Activated T-helper 1 cell treated with anti-CD3 and anti-CD28 coated beads, Interleukin-2, amount 50 U/mL, for 16 hours (primary cell): ENCODE results near the gene LGALS1.

ENCODE experiments used
- DNase-seq, 2 donors: peaks; one replicate each; pipeline ENCODE4 v3.0.0-alpha.2; 2020; ENCODE audit warnings: low read depth in 1 of 2, low spot score in 1 of 2

The LGALS1 gene

DNA sequence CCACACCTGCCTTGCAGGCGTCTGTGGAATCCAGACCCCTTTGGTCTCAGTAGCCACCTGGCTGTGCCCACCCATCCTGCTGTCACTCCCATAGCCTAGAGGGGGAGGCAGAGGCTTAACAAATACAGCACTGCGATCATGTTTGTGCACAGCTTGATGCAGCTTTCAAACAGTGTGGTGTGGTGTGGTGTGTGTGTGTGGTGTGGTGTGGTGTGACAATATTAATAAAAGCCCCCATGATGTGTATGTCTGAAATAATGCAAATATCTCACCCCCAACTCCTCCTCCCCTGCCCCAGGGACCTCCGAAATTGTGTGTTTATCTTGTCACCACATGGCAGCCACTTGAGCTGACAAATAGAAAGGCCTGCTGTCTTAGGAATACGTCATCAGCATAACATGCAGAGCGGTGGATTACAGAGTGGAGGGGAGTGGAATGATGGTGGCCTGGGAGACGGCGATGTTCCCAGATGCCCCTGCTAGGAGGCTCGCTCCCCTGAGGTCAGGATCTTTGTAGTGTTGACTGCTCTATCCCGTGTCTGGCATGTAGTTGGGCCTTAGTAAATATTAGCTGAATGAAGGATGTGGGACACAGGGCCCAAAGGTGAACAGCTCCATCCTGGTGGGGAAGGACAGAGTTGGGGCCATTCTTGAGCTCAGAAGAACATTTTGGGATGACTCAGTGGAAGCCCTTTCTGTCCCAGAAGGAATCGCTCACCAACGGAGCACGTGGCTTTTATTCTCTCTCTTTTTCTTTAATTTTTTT, 14.1 kb upstream of the LGALS1 start:
- DNase-seq: no peak

DNA sequence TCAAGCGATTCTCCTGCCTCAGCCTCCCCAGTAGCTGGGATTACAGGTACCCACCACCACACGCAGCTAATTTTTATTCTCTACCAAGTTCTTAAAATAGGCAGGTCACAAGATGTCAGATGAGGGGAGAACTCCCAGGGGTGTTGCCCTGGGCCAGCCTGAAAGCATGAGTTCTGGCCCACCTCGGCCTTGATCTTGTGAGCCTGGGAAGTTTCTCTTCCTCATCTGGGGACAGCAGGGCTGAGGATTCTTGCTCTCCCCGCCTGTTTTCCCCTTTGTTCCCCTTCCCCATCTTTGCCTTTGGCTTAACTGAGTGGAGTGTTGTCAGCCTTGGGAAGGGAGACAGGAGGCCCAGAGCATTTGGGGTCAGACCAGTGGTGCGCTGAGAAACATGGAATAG, 13.4 kb upstream of the LGALS1 start:
- DNase-seq: no peak

DNA sequence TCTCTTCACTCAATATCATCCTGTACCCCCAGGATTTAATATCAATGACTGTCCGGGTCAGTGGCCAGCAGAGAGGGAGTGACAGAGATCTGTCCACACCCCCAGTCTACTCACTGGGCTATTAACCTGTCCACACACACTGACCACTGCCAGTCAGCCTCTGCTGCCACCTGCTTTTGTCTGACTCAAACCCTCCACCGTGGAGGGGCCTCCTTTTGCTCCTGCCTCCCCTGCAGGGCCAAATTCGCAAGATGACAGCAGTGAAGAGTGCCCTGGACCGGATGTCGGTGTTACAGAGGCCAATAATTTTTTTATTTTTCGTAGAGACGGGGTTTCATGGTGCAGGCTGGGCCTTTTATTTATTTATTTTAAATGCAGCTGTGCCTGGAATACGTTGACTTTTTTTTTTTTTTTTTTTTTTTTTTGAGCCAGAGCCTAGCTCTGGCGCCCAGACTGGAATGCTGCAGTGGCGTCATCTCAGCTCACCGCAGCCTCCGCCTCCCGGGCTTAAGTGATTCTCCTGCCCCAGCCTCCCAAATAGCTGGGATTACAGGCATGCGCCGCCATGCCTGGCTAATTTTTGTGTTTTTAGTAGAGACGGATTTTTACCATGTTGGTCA, 11.8 kb upstream of the LGALS1 start:
- DNase-seq: no peak

DNA sequence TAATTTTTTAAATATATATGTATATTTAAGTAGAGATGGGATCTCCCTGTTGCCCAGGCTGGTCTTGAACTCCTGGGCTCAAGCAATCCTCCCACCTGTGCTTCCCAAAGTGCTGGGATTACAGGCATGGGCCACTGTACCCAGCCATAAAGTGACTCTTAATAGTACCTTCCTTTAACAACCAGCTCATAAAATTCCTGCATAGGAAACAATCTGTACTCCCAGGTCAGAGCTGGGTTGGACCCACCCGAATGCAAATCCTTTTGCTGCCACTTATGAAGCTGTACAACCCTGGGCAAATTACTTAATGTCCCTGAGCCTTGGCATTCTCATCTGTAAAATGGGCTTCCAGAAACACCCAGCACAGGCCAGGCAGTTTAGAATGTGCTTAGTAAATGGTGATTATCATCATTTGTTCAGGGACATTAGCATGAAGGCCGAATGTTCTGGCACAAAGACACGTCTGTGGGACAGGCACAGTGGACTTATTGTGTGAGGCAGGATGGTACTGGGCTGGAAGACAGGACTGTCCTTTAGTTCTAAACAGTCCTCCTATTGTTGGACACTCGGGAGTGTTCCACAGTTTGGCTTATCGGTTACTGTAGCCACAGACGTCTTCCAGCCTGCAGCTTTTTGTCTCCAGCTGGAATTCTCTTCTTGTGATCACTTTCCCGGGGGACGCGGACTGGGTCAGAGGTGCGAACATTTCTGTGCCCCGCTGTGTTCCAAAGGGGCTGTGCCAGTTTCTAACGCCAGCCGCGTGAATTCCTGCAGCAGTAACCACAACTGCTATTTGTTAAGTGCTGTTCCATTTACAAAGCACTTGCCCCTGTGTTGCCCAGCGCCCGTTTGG, 11.0 kb upstream of the LGALS1 start:
- no peak for DNase-seq

DNA sequence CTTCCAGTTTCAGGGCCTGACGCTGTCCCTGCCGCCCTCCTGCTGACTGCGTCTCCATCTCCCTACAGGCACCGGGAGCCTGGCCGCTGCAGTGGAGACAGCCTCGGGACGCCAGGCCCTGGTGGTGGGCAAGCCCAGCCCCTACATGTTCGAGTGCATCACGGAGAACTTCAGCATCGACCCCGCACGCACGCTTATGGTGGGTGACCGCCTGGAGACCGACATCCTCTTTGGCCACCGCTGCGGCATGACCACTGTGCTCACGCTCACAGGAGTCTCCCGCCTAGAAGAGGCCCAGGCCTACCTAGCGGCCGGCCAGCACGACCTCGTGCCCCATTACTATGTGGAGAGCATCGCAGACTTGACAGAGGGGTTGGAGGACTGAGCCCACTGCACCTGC, 9.9 kb upstream of the LGALS1 start:
- no peak for DNase-seq

DNA sequence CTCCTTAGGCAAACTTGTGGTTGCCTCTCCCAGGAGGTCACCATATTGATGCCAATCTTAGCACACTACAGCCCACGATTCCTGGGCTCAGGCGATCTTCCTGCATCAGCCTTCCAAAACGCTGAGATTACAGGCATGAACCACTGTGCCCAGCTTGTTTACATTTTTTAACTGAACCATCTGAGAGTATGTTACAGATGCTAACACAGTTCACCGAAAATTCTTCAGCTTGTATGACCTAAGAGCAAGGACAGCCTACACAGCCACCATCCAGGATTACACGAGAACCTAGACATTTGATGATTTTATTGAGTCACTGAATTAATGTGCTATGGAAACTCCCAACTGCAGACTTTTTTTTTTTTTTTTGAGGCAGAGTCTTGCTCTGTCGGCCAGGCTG, 5.8 kb upstream of the LGALS1 start:
- DNase-seq: no peak

DNA sequence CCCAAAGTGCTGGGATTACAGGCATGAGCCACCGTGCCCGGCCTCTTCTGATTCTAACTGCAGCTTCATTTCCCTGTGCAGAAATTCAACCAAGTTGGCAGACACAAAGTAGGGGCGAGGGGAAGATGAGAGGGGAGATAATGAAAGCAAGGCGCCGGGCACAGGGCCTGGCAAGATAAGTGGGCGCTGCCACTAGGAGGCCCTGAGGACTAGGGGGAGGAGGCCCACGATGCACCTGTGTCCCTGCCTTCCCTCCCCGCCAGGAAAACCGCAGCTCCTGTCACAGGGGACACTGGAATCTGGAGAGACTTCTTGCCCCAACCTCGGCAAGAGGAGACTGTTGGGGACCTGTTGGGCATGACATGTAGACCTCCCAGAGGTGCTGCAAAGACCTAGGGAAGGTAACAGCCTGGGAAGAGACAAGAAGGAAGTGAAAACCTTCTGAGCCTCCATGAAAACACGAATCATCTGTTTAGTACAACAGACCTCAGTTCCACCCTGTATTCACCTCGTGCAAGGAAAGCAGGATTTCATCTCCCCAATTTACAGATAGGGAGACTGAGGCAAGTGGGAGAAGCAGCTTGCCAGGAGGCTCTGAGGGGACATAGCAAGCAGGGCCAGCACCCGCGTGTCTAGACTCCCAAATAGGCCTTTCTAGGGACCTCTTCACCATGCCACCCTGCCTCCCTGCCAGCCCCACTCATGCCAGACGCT, 3.1 kb upstream of the LGALS1 start:
- DNase-seq: no peak

DNA sequence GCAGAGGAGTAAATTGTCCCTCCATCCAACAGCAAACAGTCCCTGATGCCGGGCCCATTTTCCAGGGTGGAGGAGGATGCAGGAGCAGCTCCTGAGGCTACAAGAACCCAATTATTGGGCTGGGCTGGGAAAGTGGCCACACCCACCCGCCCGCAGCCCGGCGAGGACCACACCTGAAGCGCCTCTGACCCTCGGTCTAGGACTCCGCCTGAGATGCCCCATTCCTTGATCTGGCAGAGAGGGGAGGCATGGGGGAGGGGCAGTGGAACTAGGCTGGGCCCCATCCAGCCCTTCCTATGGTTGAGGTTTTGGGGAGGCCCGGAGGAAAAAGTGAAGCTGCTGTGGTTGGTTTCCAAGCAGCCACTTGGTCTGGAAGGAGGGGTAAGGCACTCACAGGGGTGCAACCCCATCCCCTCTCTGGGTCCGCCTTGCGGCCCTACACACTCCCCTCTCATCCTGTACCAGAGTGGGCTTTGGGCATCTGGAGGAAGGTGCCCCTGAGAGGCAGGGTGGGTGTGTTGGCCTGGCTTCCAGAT, 2.4 kb upstream of the LGALS1 start:
- DNase-seq: no peak

DNA sequence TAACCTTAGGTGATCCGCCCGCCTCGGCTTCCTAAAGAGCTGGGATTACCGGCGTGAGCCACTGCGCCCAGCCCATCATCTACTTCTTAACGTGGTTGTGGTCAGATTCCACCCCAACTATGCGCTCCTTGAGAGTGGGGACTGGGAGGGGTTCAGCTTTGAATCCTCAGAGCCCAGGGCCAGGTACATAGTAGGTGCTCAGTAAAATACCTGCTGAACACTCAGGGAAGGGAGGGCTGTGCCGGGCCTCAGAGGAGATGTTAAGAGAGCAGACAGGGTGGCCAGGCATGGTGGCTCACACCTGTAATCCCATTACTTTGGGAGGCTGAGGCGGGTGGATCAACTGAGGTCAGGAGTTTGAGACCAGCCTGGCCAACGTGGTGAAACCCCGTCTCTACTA, 1.2 kb upstream of the LGALS1 start:
- no peak for DNase-seq

DNA sequence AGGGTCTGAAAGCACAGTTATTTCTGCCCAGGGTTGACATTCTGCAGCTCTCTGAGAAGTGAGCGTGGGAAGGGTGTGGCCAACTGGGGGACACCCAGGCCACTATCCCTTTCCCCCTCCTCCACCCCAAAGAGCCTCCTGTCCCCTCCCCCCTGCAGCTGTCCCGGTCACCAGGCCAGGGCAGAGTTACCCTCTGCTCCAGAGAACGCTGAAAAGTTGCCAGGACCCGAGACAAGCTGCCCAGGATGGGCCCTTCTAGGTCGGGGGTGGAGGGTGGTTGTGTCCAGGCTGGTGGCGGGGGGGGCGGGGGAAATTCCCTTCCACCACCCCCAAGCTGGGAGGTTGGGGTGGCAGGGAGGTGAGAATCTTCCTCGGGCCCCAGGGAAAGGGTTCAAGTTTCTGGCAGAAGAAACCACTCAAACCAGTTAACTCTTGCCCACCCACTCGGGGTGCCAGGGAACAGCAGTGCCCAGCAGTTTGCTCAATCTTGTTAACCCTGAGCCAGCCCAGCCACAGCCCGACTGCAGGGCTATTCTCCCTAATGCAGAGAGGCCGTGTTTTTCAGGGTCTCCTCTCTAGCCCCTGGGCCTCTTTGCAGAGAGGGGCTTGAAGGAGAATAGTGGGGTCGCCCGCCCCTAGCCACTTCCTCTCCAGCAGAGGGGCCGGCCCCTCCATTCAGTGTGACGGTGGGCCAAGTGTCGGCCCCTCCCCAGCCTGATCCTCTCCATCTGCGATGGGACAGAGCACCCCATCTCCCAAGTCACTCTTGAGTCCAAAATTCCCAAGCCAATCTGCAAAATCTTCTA, 697 bp downstream of the LGALS1 start:
- DNase-seq: no peak

DNA sequence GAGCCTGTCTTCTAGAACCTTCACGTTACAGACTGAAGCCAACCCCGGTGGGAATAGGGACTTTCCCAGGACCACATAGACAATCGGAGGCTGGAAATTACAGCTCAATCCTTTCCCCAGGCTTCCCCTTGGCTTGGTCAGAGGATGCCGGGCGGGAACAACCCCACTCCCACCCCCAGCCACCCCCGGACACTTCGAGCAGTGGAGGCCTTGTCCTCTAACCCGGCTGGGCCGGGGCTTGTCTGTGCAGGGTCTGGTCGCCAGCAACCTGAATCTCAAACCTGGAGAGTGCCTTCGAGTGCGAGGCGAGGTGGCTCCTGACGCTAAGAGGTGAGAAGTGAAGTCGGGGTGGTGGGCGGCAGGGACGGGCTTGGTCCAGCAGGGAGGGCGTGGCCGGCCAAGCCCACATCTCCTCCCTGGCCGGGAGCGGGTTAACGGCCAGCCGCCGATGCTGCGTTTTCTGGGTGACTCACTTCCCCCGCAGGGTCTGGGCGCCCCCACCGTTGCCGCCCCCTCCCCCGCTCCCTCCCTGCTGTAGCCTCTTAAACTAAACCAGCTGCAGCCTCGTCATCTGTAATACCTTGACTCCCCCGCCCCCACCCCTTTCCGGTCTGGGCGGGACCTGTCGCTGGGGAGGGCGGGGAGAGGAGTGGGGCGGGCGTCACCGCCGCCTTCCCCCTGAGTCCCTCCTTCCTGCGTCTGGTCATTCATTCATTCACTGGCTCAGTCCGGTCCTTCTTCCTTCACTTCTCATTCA, 1.5 kb downstream of the LGALS1 start:
- DNase-seq: peak; percentile 86 to 90

DNA sequence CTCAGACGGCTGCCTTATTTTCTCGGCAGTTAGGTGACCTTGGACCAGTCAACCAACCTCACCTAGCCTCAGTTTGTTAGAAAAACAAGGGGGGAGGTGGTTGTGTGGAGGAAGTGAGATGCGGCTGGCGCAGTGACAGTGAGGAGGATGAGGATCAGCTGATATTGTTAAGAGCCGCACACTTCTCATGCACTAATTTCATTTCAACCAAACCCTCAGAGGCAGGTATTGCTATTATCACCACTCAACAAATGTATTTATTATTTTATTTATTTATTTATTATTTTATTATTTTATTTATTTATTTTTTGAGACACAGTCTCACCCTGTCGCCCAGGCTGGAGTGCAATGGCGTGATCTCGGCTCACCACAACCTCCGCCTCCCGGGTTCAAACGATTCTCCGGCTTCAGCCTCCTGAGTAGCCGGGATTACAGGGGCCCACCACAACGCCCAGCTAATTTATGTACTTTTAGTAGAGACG, 2.1 kb downstream of the LGALS1 start:
- no peak for DNase-seq

DNA sequence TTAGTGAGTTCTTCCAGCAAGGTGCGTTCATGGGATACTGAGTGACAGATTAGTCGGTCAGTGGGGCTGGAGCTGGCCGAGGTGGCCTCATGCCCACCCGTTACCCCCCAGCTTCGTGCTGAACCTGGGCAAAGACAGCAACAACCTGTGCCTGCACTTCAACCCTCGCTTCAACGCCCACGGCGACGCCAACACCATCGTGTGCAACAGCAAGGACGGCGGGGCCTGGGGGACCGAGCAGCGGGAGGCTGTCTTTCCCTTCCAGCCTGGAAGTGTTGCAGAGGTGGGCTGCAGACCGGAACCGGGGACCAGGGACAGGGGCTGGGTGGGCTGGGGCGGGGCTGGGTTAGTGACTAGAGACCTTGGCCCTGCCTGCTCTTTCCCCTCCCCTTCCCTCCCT, 2.9 kb downstream of the LGALS1 start:
- no peak for DNase-seq

DNA sequence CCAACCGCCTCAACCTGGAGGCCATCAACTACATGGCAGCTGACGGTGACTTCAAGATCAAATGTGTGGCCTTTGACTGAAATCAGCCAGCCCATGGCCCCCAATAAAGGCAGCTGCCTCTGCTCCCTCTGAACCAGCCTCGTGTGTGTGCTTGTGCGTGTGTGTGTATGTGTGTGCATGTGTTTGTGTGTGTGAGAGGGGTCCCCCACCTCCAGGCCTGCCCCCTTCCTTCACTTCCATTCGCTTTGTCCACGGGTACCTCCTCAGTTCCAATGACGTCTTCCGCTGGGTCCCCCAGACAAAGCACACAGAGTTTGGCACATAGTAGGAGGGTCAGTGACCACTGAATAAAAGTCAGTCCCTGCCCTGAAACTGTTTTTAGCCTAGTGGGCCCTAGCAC, 4.2 kb downstream of the LGALS1 start:
- no peak for DNase-seq

DNA sequence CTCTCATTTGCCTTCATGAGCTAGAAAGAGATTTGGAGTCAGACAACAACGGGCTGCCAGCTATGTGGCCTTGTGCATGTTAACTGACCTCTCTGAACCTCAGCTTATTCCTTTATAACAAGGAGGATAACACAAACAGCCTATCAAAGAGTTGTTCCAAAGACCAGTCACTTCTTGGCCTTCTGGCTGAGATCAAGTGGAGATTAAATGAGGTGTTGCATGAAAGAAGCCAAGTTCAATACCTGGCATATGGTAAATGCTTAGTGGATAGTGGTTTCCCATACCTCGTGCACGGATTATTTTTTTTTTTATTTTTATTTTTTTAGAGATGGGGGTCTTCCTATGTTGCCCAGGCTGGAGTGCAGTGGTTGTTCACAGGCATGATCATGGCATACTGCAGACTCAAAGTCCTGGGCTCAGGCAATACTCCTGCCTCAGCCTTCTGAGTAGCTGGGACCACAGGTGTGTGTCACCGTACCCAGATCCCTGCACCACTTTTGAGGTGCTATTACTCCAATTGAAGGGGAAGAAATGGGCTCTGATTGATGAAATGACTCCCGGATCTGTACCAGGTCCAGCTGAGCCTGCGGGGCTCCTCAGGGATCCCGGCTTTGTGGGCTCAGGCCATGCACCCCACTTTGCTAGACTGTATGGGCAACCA, 4.9 kb downstream of the LGALS1 start:
- DNase-seq: no peak

DNA sequence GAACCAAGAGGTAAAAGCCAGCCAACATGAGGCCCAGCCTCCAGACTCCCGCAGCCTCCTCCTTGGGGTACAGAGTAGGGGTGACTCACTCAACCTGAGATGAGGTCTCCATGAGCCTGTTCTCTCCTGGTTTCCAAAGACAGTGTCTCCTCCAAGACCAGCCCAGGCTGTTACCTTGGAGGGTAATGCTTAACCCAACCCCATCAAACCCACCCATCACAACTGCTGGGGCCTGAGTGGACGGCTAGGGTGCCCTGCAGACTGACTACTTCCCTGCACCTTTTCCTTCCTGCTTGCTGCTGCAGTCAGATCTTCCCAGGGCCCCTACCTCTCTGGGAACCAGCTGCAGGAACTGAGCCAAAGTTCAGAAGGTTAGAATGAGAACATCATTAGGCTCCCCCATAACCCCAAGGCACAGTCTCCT, 5.6 kb downstream of the LGALS1 start:
- no peak for DNase-seq

DNA sequence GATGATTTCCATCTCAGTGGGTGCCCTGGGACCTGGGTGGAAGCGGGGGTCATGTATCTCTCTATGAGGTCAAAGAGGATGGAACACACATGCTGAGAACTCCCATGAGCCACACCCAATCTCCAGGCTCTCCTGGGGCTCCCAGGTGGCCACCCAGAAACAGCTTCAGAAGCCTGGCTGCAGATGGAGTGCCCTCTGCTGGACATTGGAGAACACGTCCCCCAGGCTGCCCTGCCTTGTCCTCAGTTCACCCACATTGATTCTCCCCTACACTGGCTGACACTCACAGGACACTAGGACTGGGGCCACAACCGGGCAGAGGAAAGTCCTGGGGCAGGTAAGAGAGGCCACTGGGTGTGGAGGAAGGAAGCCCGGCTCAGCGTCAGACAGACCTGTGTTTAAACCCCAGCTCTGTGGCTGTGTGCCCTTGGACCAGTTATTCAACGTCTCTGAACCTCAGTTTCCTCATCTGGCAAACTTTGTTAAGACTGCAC, 6.2 kb downstream of the LGALS1 start:
- peak; percentile 47 to 55 for DNase-seq

DNA sequence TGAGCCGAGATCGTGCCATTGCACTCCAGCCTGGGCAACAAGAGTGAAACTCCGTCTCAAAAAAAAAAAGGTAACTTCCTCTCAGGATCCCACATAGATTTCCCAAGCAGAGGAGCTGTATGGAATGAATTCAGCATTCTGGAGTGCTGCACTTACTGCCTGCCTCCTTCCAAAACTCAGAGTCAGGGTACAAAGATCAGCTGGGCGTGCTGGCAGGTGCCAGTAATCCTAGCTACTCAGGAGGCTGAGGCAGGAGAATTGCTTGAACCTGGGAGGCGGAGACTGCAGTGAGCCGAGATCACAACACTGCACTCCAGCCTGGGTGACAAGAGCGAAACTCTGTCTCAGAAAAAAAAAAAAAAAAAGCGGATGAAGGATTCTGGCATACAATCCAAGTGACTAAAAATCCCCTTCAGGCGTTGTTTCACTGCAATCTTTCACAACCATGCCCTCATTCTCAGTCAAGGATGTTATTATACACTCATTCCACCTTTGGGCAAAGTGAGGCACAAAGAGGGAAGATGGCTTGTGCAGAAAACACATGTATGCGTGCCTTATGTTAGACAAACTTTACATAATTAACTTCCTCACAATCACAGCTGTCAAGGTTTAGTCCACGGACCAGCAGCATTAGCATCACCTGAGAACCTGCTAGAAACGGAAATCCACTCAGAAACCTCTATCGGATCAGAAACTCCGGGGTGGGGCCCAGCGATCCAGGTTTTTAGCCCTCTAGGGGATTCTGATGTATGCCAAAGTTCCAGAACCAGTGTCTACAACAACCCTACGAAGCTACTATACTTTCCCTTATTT, 9.6 kb downstream of the LGALS1 start:
- no peak for DNase-seq
